Transverse colon (tissue), 4 donors: Measurements from ENCODE around the gene MXRA8. TPM values are rescaled to one million over a fixed set of nuclear protein-coding genes. Genes with fewer than 3 reads are reported as not detected.

Source experiments
- DNase-seq: peaks from one replicate; pipeline ENCODE4 v3.0.0-alpha.2; 2019
- H3K27ac ChIP-seq, 4 donors: fragments of 200-600 bp; sonication (generic); 2 replicates each; pipeline ENCODE4 v1.5.1; 2016 to 2018; ENCODE audit warnings: inconsistent platforms in 4 of 4
- H3K27me3 ChIP-seq: fragments of 200-600 bp; sonication (generic); 2 replicates; pipeline ENCODE4 v1.5.1; 2017; ENCODE audit warnings: inconsistent platforms
- H3K36me3 ChIP-seq, 4 donors: fragments of 200-600 bp; sonication (generic); 2 replicates each; pipeline ENCODE4 v1.5.1; 2017 to 2019; ENCODE audit warnings: inconsistent platforms in 4 of 4
- H3K4me1 ChIP-seq, 4 donors: fragments of 200-600 bp; sonication (generic); 2 replicates each; pipeline ENCODE4 v1.5.1; 2017 to 2020; ENCODE audit warnings: inconsistent platforms in 4 of 4
- H3K4me3 ChIP-seq, 4 donors: fragments of 200-600 bp; sonication (generic); 1 replicate in 1 of 4; 2 replicates in 3 of 4; pipeline versions ENCODE4 v1.5.1 to v1.6.1; 2017 to 2019; ENCODE audit warnings: inconsistent platforms in 4 of 4
- H3K9me3 ChIP-seq, 2 donors: fragments of 200-600 bp; sonication (generic); 2 replicates each; pipeline ENCODE4 v1.5.1; 2017 to 2019; ENCODE audit warnings: inconsistent platforms in 2 of 2
- EP300 ChIP-seq: sonication (generic); formaldehyde crosslinking; IDR thresholded peaks from one replicate; pipeline ENCODE4 v1.6.1; 2017; ENCODE audit warnings: antibody characterized with exemption, low read depth
- POLR2A ChIP-seq: fragments of 450-650 bp; IDR thresholded peaks from one replicate; pipeline ENCODE4 v1.6.1; 2016; ENCODE audit warnings: antibody characterized with exemption, mild to moderate bottlenecking, moderate library complexity
- POLR2AphosphoS5 ChIP-seq, 3 donors: sonication (generic); formaldehyde crosslinking; IDR thresholded peaks; one replicate each; pipeline ENCODE4 v1.6.1; 2016; ENCODE audit warnings: antibody characterized with exemption in 3 of 3
- WGBS, 2 donors: methylation state at CpG; one replicate each; pipeline ENCODE4 v1.1.5; 2018; ENCODE audit warnings: low coverage in 1 of 2; 5-methylcytosine and 5-hydroxymethylcytosine counted together
- in situ Hi-C, 4 donors: fragments of 200-750 bp; cut with MboI; loops; one replicate each; pipeline versions ENCODE4 v1.15.0 to v1.15.1; 2017; ENCODE audit warnings: low sequenced_read_pairs in 3 of 4, low pct_ligation_motif_present in 1 of 4, low pct_unique_long_range_greater_than_20kb in 1 of 4
- intact Hi-C: fragments of 100-400 bp; cut with DNase I; formaldehyde crosslinking; loops from one replicate; pipeline ENCODE4 v1.15.1; 2023; ENCODE audit warnings: low total_unique reads
- total RNA-seq, 4 donors: library from RNA; depleted of rRNA; stranded (reverse); fragments of >200 nt; gene quantifications; one replicate each; pipeline ENCODE4 v1.1.0, GENCODE V29; 2016
- TF ChIP-seq, protein P1 (sequence below), 5 experiments: fragments of 200-600 bp in 3 of 5; fragments of 450-650 bp in 2 of 5; sonication (generic) in 3 of 5; IDR thresholded peaks; 1 replicate in 2 of 5; 2 replicates in 3 of 5; pipeline ENCODE4 v1.5.1; 2016 to 2017; ENCODE audit warnings: antibody characterized with exemption in 5 of 5, inconsistent platforms in 3 of 5, mild to moderate bottlenecking in 2 of 5, moderate library complexity in 1 of 5

Gene MXRA8
- total RNA-seq, 4 donors from 2014 or later = 31.1 to 145 (median 57.1) TPM

DNA sequence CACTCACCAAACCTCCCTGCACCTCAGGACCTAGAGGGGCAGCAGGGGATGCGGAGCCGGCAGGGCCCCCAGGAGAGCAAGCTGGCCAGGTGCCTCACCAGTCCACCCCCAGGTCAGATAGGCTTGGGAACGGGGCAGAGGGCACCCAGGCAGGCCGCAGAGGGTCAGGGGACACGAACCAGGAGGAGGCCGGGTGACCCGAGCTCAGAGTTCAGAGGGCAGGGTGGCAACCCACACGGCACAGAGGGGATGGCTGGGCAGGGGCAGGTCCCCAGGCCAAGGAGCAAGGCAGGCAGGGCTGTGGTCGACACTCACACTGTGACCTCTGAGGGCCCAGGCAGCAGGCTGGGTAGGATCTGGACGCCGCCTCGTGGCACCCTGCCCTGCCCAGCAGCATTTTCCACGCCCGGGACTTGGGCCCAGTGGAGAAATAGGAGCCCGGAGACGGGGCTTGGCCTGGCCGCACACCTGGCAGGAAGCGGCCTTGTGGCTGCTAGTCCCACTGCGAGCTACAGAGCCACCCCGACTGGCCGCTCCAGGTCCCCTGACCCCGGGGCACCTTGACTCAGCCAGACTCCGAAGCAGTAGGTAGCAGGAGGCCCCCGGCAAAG, 14.4 kb downstream of the MXRA8 start:
- Histone ChIP-seq H3K9me3 (no peaks in the 10 kb centered on the region), H3K27ac (peak overlapping the region in 3 of 4 donors; percentile 17 to 28 (median 20)), H3K4me3 (no peak overlapping the region), H3K4me1 (peaks cover 34 to 42% (median 37%) of the 10 kb centered on the region in 4 donors), H3K36me3 (peaks cover 0 to 3% (median 0%) of the 10 kb centered on the region in 4 donors), H3K27me3 (no peaks in the 10 kb centered on the region)
- intact Hi-C loops (no loop called here), in situ Hi-C loops (no loop called here)
- no peak for DNase-seq
- WGBS, 2 donors = 91% methylated on average over 24 of the region's 24 CpGs; no CpG with 5 or more reads in 1 of the 2 donors
- TF ChIP-seq EP300 (no peak), POLR2AphosphoS5 (IDR thresholded peaks at IDR 0.05) (no peak), POLR2A (no peak)
- TF ChIP-seq, protein P1, sequence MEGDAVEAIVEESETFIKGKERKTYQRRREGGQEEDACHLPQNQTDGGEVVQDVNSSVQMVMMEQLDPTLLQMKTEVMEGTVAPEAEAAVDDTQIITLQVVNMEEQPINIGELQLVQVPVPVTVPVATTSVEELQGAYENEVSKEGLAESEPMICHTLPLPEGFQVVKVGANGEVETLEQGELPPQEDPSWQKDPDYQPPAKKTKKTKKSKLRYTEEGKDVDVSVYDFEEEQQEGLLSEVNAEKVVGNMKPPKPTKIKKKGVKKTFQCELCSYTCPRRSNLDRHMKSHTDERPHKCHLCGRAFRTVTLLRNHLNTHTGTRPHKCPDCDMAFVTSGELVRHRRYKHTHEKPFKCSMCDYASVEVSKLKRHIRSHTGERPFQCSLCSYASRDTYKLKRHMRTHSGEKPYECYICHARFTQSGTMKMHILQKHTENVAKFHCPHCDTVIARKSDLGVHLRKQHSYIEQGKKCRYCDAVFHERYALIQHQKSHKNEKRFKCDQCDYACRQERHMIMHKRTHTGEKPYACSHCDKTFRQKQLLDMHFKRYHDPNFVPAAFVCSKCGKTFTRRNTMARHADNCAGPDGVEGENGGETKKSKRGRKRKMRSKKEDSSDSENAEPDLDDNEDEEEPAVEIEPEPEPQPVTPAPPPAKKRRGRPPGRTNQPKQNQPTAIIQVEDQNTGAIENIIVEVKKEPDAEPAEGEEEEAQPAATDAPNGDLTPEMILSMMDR (IDR thresholded peaks at IDR 0.05) = no peak

DNA sequence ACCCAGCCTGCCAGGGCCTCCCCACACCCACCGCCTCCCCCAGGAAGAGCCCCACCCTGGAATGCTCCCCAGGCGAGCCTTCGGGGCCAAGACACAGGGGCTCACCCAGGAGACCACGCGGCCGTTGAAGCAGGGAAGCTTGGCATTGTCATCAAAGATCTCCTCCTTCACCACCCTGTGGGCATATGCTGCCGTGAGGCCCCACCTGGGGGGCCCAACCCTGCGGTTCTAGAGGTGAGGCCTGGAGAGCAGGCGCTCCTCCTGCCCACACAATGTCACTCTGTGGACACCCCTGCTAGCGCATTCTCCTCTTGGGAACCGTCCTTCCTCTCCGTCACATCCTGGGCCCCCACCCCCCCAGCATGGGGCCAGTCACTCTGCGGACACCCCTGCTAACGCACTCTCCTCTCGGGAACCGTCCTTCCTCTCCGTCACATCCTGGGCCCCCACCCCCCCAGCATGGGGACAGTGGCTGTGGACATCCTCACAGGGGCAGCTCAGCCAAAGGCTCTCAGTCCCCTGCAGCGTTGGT, 15.7 kb downstream of the MXRA8 start:
- intact Hi-C loops (no loop called here), in situ Hi-C loops (no loop called here)
- Histone ChIP-seq H3K36me3 (peaks cover 0 to 3% (median 0%) of the 10 kb centered on the region in 4 donors), H3K27ac (no peak overlapping the region), H3K27me3 (no peaks in the 10 kb centered on the region), H3K4me3 (no peak overlapping the region), H3K4me1 (peaks cover 28 to 34% (median 30%) of the 10 kb centered on the region in 4 donors), H3K9me3 (no peaks in the 10 kb centered on the region)
- WGBS, 2 donors = 86% methylated on average over 16 of the region's 18 CpGs; no CpG with 5 or more reads in 1 of the 2 donors
- TF ChIP-seq, protein P1 (IDR thresholded peaks at IDR 0.05) = no peak
- TF ChIP-seq EP300 (no peak), POLR2A (no peak), POLR2AphosphoS5 (IDR thresholded peaks at IDR 0.05) (no peak)
- DNase-seq = no peak

DNA sequence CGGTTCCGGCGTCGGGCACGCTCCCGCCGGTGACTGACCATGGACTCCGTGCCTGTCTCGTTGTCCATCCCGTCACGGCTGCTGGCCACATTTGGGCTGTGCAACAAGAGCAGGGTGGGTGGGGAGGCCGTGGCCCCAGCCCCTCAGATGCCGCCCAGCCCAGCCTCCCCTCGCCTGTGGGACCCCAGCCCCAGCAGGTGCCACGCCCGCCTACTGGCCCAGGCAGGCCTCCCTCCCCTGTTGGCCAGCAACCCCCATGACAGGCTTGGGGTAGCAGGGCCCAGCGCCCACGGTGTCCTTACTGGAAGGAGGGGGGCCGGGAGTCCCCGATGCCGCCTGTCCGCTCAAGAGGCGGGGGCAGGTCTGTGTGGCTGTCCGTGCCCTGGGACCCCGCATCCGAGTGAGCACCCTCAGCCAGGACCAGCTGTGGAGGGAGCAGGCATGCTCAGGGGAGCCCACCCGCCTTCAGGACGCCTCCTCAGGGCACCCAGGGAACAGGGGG, 16.2 kb downstream of the MXRA8 start:
- TF ChIP-seq POLR2A (no peak), EP300 (no peak), POLR2AphosphoS5 (IDR thresholded peaks at IDR 0.05) (no peak)
- TF ChIP-seq, protein P1 (IDR thresholded peaks at IDR 0.05) = no peak
- H3K27me3 ChIP-seq = no peaks in the 10 kb centered on the region
- DNase-seq = no peak
- H3K4me1 ChIP-seq = peaks cover 23 to 28% (median 24%) of the 10 kb centered on the region in 4 donors
- in situ Hi-C loops = no loop called here
- H3K27ac ChIP-seq = no peak overlapping the region
- intact Hi-C loops = no loop called here
- 94% methylated on average over 23 of the region's 28 CpGs; no CpG with 5 or more reads in 1 of the 2 donors for WGBS, 2 donors
- H3K36me3 ChIP-seq = peaks cover 0 to 3% (median 0%) of the 10 kb centered on the region in 4 donors
- no peaks in the 10 kb centered on the region for H3K9me3 ChIP-seq
- no peak overlapping the region for H3K4me3 ChIP-seq

DNA sequence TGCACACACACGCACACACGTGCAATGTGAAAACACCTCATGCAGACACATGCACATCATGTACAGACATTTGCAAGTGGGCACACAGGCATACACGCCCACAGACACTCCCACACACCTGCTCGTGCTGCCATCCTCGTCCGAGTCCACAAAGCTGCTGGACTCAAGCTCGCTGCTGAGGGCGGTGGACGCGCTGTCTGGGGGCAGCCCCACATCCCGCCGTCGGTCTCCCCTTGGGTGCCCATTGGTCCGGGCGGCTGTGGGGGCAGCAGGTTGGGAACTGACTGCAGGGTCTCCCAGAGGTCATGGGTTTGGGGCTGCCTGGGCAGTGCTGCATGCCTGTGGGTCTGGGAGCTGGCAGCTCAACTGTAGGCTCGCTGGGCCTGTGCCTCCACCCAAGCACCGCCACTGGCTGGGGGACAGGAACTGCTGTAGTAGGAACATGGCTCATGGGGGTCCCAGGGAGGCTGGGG, 16.8 kb downstream of the MXRA8 start:
- Histone ChIP-seq H3K27me3 (no peaks in the 10 kb centered on the region), H3K27ac (no peak overlapping the region), H3K9me3 (no peaks in the 10 kb centered on the region), H3K36me3 (peaks cover 0 to 3% (median 0%) of the 10 kb centered on the region in 4 donors), H3K4me3 (no peak overlapping the region), H3K4me1 (peaks cover 18 to 23% (median 19%) of the 10 kb centered on the region in 4 donors)
- in situ Hi-C loops (no loop called here), intact Hi-C loops (no loop called here)
- 93% methylated on average over 17 of the region's 17 CpGs; no CpG with 5 or more reads in 1 of the 2 donors for WGBS, 2 donors
- no peak for DNase-seq
- TF ChIP-seq EP300 = no peak
- no peak for TF ChIP-seq POLR2AphosphoS5 (IDR thresholded peaks at IDR 0.05)
- TF ChIP-seq, protein P1 (IDR thresholded peaks at IDR 0.05) = no peak
- TF ChIP-seq POLR2A = no peak
